ENCODE data around the gene KCNG3.

KCNG3 gene

DNA sequence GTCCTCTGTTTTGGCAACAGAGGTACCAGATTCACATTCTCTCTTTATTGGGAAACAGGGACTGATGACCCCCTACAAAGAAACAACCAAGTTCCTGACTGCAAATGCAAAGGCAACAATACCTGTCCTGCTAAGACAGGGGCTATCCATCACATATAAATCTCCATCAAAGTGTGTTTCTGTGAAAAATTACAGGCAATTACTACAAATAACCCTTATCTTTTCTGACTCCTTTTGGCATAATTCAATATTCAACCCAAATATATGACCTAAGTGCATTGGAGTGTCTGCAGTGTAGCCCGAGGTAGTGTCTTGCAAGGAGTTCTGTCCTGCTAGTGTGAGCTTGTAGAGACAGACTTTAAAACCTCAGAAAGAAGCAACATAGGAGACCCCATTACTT is 35.4 kb downstream of the KCNG3 start:
- TF ChIP-seq, protein P1, sequence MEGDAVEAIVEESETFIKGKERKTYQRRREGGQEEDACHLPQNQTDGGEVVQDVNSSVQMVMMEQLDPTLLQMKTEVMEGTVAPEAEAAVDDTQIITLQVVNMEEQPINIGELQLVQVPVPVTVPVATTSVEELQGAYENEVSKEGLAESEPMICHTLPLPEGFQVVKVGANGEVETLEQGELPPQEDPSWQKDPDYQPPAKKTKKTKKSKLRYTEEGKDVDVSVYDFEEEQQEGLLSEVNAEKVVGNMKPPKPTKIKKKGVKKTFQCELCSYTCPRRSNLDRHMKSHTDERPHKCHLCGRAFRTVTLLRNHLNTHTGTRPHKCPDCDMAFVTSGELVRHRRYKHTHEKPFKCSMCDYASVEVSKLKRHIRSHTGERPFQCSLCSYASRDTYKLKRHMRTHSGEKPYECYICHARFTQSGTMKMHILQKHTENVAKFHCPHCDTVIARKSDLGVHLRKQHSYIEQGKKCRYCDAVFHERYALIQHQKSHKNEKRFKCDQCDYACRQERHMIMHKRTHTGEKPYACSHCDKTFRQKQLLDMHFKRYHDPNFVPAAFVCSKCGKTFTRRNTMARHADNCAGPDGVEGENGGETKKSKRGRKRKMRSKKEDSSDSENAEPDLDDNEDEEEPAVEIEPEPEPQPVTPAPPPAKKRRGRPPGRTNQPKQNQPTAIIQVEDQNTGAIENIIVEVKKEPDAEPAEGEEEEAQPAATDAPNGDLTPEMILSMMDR (IDR thresholded peaks at IDR 0.05; ENCODE audit: low read depth, low read length): no peak
- no peak for DNase-seq (ENCODE audit: extremely low read depth, low read depth)

DNA sequence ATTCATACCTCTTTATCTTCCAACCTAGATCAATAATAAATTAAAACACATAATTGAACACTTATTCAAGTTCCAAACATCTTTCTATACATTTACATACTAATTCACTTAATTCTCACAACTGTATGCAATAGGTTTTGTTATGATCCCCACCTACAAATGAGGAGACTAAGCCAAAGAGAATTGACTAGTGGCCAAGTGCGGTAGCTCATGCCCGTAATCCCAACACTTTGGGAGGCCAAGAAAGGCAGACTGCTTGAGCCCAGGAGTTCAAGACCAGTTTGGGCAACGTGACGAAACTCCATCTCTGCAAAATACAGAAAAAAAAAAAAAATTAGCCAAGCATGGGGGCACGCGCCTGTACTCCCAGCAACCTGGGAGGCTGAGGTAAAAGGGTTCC is 36.8 kb downstream of the KCNG3 start:
- TF ChIP-seq, protein P1 (IDR thresholded peaks at IDR 0.05; ENCODE audit: low read depth, low read length): no peak
- DNase-seq (ENCODE audit: extremely low read depth, low read depth): no peak

DNA sequence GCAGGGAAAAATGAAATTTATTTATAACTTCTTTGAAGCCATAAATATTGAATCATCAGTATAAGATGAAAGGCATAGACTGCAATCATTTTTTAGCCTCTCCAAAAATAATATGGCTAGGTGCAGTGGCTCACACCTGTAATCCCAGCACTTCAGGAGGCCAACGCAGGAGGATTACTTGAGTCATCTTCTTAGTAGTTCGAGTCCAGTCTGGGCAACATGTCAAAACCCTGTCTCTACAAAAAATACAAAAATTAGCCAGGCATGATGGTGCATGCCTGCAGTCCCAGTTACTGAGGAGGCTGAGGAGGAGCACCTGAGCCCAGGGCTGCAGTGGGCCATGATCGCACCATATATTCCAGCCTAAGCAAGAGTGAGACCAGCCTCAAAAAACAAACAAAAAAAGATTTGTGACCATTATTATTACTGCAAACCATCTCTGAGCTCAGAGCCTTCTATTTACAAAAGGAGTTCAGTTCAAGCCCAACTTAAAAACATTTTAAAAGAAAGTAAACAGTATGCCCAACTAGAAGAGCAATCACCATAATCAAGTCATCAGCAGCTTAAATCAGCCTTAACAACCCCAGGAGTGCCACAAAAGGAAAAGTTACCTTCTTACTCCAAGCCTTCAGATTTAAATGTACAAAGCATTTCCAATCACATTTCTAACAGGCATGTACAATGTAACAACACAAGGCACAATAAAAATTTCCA is 37.5 kb downstream of the KCNG3 start:
- DNase-seq (ENCODE audit: extremely low read depth, low read depth): no peak

DNA sequence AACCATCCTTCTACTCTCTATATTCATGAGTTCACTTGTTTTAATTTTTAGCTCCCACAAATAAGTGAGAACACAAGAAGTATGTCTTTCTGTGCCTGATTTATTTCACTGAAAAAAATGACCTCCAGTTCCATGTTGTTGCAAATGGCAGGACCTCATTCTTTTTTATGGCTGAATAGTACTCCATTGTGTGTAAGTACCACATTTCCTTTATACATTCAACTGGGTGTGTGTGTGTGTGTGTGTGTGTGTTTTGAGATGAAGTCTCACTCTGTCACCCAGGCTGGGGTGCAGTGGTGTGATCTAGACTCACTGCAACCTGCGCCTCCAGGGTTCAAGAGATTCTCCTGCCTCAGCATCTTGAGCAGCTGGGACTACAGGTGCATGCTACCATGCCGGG is 41.2 kb downstream of the KCNG3 start:
- DNase-seq (ENCODE audit: extremely low read depth, low read depth): no peak
- TF ChIP-seq, protein P1 (IDR thresholded peaks at IDR 0.05; ENCODE audit: low read depth, low read length): no peak

More for the DNA sequence above, 37.5 kb downstream of the KCNG3 start:
- TF ChIP-seq, protein P1 (IDR thresholded peaks at IDR 0.05; ENCODE audit: low read depth, low read length): no peak

DNA sequence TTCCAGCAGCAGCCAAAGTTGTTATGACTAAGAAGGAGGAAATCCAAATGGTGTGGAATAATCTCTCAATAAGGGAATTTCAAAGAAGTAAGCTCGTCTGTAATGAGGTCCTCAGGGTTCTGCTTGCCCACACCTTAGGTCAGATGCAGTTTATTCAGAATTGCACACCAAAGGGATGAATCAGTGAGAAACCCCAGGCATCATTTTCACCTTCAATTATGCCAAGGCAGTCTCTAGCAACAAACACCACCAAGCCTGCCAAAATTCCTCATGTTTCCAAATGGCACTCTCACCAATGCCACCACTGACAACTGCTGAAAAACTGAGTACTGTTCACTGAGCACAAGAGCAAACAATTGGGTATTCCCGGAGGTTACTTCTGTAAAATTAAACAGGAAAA is 43.6 kb downstream of the KCNG3 start:
- DNase-seq (ENCODE audit: extremely low read depth, low read depth): no peak
- TF ChIP-seq, protein P1 (IDR thresholded peaks at IDR 0.05; ENCODE audit: low read depth, low read length): no peak

DNA sequence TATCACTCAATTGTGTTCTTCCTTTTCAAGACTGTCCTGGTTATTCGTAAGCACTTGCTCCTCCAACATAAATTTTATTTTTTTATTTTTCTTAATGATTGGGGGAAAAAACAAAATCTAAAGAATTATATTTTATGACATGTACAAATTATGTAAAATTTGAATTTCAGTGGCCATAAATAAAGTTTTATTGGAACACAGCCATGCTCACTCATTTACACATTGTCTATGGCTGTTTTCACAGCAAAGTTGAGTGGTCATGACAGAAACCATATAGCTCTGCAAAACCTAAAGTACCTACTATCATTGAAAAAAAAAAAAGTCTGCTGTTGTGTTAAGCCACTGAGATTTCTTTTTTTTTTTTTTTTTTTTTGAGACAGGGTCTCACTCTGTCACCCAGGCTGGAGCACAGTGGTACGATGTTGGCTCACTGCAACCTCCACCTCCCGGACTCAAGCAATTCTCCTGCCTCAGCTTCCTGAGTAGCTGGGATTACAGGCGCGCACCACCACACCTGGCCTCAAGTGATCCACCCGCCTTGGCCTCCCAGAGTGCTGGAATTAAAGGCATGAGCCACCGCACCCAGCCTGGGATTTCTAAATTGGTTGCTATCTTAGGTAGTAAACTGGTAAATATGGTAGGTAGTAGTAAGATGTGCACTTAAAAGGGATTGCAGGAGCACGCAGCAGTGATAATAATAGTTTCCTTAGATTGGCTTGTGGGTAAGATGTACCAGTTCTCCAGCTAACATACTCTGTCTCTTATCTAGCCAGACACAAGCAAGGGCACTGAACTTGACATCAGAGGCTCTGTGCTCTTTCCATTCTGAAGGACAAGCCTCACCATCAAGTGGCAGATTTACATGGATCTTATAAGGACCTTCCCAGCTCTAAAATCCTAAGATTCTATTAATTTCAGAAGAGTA is 44.4 kb downstream of the KCNG3 start:
- TF ChIP-seq, protein P1 (IDR thresholded peaks at IDR 0.05; ENCODE audit: low read depth, low read length): no peak
- DNase-seq (ENCODE audit: extremely low read depth, low read depth): no peak

DNA sequence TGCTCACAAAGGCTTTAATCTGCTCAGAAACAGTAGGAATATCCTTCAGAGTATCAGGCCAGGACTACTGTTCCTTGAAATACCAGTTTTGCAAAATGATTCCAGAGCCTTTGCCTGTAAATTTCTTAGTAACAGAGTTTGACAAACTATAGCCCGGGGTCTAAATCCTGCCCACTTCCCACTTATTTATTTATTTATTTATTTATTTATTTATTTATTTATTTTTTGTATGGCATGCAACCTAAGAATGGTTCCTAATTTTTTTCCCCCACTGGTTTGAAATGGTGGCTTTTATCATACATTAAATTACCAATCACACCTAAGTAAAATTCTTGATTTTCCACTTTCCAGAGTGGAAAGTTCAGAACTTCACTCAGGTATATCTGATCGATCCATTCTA is 45.6 kb downstream of the KCNG3 start:
- DNase-seq (ENCODE audit: extremely low read depth, low read depth): no peak
- TF ChIP-seq, protein P1 (IDR thresholded peaks at IDR 0.05; ENCODE audit: low read depth, low read length): no peak

Measured in AG09319 (cell line).